ENCODE results near the gene ITGB6.

ITGB6 gene

GRCh38 chr2:160221391-160222276 lies 21.6 kb upstream of the ITGB6 start:
- DNase-seq (ENCODE audit: low spot score): no peak

GRCh38 chr2:160220545-160221009 lies 20.5 kb upstream of the ITGB6 start:
- no peak for DNase-seq (ENCODE audit: low spot score)

- no peak for DNase-seq (ENCODE audit: low spot score)
Observed at GRCh38 chr2:160220026-160220425, 20.0 kb upstream of the ITGB6 start.

- no peak for DNase-seq (ENCODE audit: low spot score)
Observed at GRCh38 chr2:160214461-160215445, 14.7 kb upstream of the ITGB6 start.

- DNase-seq (ENCODE audit: low spot score): no peak
Observed at GRCh38 chr2:160213511-160213910, 13.4 kb upstream of the ITGB6 start.

- DNase-seq (ENCODE audit: low spot score): peak; percentile 89
Observed at GRCh38 chr2:160210599-160211138, 10.6 kb upstream of the ITGB6 start.

GRCh38 chr2:160209516-160209856 lies 9.4 kb upstream of the ITGB6 start:
- DNase-seq (ENCODE audit: low spot score): peak; percentile 4

- no peak for DNase-seq (ENCODE audit: low spot score)
Observed at GRCh38 chr2:160208655-160209515, 8.8 kb upstream of the ITGB6 start.

- no peak for DNase-seq (ENCODE audit: low spot score)
Observed at GRCh38 chr2:160207804-160208654, 8.0 kb upstream of the ITGB6 start.

- no peak for DNase-seq (ENCODE audit: low spot score)
Observed at GRCh38 chr2:160207271-160207670, 7.2 kb upstream of the ITGB6 start.

- DNase-seq (ENCODE audit: low spot score): no peak
Observed at GRCh38 chr2:160206436-160206835, 6.4 kb upstream of the ITGB6 start.

- DNase-seq (ENCODE audit: low spot score): no peak
Observed at GRCh38 chr2:160205505-160205904, 5.4 kb upstream of the ITGB6 start.

- no peak for DNase-seq (ENCODE audit: low spot score)
Observed at GRCh38 chr2:160203422-160203821, 3.4 kb upstream of the ITGB6 start.

- no peak for DNase-seq (ENCODE audit: low spot score)
Observed at GRCh38 chr2:160203007-160203406, 2.9 kb upstream of the ITGB6 start.

- DNase-seq (ENCODE audit: low spot score): no peak
Observed at GRCh38 chr2:160201849-160202539, 1.9 kb upstream of the ITGB6 start.

GRCh38 chr2:160200921-160201320 lies 849 bp upstream of the ITGB6 start:
- DNase-seq (ENCODE audit: low spot score): no peak

- DNase-seq (ENCODE audit: low spot score): no peak
Observed at GRCh38 chr2:160199053-160199452, 1.0 kb downstream of the ITGB6 start.

- no peak for DNase-seq (ENCODE audit: low spot score)
Observed at GRCh38 chr2:160197587-160197986, 2.5 kb downstream of the ITGB6 start.

- DNase-seq (ENCODE audit: low spot score): no peak
Observed at GRCh38 chr2:160194946-160195345, 5.1 kb downstream of the ITGB6 start.

GRCh38 chr2:160194351-160194750 lies 5.7 kb downstream of the ITGB6 start:
- no peak for DNase-seq (ENCODE audit: low spot score)
